ENCODE data around the gene SFR1. TPM values are rescaled to one million over a fixed set of nuclear protein-coding genes. Genes with fewer than 3 reads are reported as not detected.
A peak's percentile ranks its signal among the peaks of the same experiment; 100 is the strongest.

SFR1 gene
- total RNA-seq, 1 donor from 2014 or later = 13.8 TPM

DNA sequence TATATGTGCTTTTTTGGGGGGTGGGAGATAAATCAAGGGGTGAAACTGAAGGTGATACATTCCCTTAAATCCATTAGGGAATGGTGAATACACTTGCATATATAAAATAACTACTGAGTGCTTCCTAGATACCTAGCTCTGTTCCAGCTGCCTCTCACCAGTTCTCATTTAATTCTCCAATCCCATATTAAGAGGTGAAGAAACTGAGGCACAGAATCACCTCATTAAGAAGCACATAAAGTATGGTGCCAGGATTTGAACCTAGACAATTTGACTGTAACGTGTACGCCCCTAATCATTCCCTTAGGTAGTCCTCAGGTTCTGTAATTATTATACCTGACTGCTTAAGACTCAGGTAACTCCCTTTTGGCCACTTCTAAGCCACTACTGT, 1.5 kb upstream of the SFR1 start:
- H3K9me3 Mint-ChIP-seq = no peaks in the 10 kb centered on the region
- H3K27ac Mint-ChIP-seq = peak overlapping the region; percentile 100
- H3K27me3 Mint-ChIP-seq = peaks cover 12% of the 10 kb centered on the region
- peaks cover 34% of the 10 kb centered on the region for H3K4me1 Mint-ChIP-seq
- H3K36me3 Mint-ChIP-seq (ENCODE audit: low read depth) = peaks cover 7% of the 10 kb centered on the region
- no peak for DNase-seq
- H3K4me3 Mint-ChIP-seq = peak overlapping the region; percentile 93
- intact Hi-C loops (cut with micrococcal nuclease) = loop anchor here (2.0 to 10.0 kb wide), 4 partner anchors 38 to 426 kb away; partner anchors contain the start of genes CFAP58 and ITPRIP

DNA sequence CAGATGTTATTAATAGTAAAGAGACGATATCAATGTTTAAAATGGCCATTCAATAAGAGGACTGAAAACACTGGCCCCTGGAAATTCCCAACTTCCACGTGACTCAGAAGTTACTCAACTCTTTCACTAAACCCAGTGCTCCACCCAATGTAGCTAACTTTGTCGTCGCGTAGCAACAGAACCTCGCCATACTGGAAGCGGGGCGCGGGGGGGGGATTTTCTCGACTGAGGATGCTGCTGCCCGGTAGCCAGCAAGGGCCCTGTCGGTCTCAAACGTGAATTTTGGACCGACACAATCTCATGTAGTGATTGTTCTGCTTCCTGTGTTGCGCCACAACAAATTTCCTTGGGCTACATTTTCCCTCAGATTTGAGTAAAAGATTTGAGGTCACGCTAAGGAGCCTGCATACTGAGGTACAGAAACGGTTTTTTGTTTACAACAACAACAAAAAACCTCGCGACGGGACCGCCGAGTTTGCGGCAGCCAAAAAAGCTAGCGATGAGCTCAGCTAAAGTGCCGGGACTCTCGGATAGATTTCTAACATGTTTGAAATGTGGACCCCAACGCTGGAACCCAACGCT, 977 bp upstream of the SFR1 start:
- intact Hi-C loops (cut with micrococcal nuclease) = loop anchor here (1.0 to 10.0 kb wide), 8 partner anchors 39 to 426 kb away; partner anchors contain the start of genes CFAP43, CFAP58, GSTO2 and ITPRIP
- Mint-ChIP-seq H3K36me3 (ENCODE audit: low read depth) (peaks cover 9% of the 10 kb centered on the region), H3K27me3 (peaks cover 12% of the 10 kb centered on the region)

DNA sequence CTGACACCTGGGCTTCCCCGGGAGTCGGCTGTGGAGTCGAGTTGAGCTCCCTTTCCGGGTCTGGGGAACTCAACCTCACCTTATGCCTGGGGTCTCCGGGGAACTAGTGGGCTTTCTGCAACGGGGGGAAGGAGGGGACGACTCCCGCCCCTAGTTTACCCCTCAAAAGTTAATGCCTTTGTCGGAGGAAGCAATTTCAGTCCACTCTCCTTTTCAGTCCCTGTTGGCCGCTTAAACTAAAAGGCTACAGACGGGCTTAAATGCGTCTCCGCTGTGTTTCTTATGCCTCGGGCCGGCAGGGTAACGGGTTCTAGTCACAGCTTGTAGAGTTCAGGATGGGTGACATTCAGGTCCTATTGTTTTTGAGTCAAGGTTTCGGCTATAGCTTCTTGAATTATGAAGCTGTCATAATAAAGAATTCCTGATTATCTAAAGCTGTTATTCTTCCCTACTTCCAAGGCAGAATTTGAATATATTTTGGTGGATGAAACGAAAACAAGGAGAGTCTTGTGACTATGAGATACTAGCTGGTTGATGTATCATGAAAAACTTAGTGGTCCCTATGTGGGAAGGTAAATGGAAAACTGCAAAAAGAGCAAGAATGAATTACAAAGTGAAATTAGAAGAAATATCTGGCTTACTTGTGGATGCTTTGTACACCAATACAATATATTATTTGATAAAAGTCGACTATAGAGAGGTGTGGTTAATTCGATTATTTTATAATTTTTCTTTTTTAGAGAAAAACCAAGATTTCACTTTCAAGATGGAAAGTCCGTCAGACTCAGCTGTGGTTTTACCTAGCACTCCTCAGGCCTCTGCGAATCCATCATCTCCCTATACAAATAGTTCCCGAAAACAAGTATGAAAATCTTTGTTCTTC, 495 bp downstream of the SFR1 start:
- peak overlapping the region; percentile 100 for H3K27ac Mint-ChIP-seq
- DNase-seq = no peak
- peak overlapping the region; percentile 93 for H3K4me3 Mint-ChIP-seq
- H3K9me3 Mint-ChIP-seq = no peaks in the 10 kb centered on the region
- H3K36me3 Mint-ChIP-seq (ENCODE audit: low read depth) = peaks cover 16% of the 10 kb centered on the region
- peaks cover 5% of the 10 kb centered on the region for H3K27me3 Mint-ChIP-seq
- H3K4me1 Mint-ChIP-seq = peaks cover 37% of the 10 kb centered on the region
- intact Hi-C loops (cut with micrococcal nuclease) = loop anchor here (1.0 to 10.0 kb wide), 5 partner anchors 40 to 428 kb away; partner anchors contain the start of gene ITPRIP

More for the DNA sequence above, 977 bp upstream of the SFR1 start:
- Mint-ChIP-seq H3K4me3 (peak overlapping the region; percentile 93), H3K4me1 (peaks cover 34% of the 10 kb centered on the region), H3K27ac (peak overlapping the region; percentile 100), H3K9me3 (no peaks in the 10 kb centered on the region)
- peak; percentile 96 for DNase-seq

DNA sequence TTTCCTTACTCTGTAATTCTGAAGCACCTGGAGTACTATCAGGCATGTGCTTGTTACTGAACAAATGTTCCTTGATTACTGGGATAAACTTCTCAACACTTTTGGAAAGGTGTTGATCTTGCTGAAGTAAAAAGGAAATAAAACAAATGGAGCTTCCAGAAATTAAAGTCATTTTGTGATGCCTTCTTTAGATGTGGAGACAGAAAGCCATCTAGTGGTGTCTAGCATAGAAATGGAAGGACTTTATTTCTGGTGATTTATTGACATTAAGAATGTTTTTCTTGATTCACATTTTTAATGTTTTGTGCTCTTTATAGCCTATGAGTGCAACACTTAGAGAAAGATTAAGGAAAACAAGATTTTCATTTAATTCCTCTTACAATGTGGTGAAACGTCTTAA, 1.4 kb downstream of the SFR1 start:
- Mint-ChIP-seq H3K27ac (peak overlapping the region; percentile 62), H3K9me3 (no peaks in the 10 kb centered on the region), H3K4me3 (peak overlapping the region; percentile 93), H3K36me3 (ENCODE audit: low read depth) (peaks cover 16% of the 10 kb centered on the region), H3K27me3 (no peaks in the 10 kb centered on the region), H3K4me1 (peaks cover 36% of the 10 kb centered on the region)
- DNase-seq = no peak
- intact Hi-C loops (cut with micrococcal nuclease) = loop anchor here (1.0 to 10.0 kb wide), 4 partner anchors 41 to 429 kb away; partner anchors contain the start of gene ITPRIP

DNA sequence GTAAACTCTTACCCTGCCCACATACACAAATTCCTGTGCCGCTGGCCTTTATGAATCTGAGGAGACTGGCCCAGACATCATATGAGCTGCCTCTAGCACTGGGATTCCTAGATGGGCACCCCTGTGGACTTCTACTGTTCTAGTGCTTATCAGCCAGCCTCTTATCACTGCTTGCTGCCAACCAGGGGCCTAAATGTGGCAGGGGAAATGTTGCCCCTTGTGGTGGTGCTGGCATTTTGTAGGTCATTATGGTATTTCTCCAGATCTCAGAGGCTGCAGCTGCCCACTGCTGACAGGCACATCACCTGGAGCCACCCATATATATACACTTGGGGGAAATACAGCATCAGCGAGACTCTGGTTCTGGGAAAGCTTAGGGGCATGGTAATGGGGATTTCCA, 5.4 kb downstream of the SFR1 start:
- Mint-ChIP-seq H3K9me3 (no peaks in the 10 kb centered on the region), H3K36me3 (ENCODE audit: low read depth) (peaks cover 16% of the 10 kb centered on the region), H3K27me3 (peaks cover 4% of the 10 kb centered on the region), H3K4me1 (peaks cover 20% of the 10 kb centered on the region), H3K4me3 (no peak overlapping the region), H3K27ac (no peak overlapping the region)
- DNase-seq = no peak
- intact Hi-C loops (cut with micrococcal nuclease) = loop anchor here (10.0 kb wide), 1 partner anchor 433 kb away; no protein-coding TSS in a partner anchor

DNA sequence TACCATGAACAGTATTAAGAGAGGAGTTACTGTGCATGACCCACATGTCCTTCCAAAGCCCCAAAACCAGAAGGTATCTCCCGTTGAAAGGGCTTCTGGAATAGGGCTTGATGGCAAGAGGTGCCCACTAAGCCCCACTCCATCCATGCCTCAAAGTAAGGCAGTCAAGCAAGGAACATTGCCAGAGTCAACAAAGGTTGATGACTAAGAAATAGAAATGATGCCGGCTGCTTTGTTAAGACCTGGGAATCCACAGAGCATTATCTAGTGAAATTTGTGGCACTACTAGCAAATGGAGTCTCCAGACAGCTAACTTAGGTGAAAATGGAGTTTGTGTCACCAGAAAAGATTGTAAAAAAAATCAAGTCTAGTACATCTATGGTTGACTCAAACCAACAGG, 6.2 kb downstream of the SFR1 start:
- intact Hi-C loops (cut with micrococcal nuclease) = loop anchor here (10.0 kb wide), 1 partner anchor 433 kb away; no protein-coding TSS in a partner anchor
- Mint-ChIP-seq H3K4me3 (no peak overlapping the region), H3K36me3 (ENCODE audit: low read depth) (peaks cover 16% of the 10 kb centered on the region)

DNA sequence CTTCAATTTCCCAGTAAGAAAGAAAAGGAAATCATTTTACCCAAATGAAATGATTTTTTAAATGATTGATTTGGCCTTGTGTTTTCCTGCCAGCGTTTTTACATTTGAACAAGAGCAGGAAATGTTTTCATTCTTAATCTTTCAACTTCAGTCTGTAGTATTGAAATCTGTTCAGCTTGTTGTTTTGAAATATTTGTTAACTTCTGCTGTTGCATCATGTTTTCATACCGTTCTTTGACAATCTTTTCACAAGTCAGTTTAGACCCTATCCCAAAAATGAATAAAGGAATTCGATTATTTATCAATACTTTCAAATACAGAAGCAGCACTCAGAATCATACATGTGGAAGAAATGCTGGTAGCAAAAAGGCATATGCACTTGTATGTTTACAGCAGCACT, 8.1 kb downstream of the SFR1 start:
- intact Hi-C loops (cut with micrococcal nuclease) = no loop called here
- Mint-ChIP-seq H3K27ac (no peak overlapping the region), H3K27me3 (peaks cover 25% of the 10 kb centered on the region), H3K9me3 (no peaks in the 10 kb centered on the region), H3K36me3 (ENCODE audit: low read depth) (peaks cover 14% of the 10 kb centered on the region), H3K4me1 (peaks cover 11% of the 10 kb centered on the region), H3K4me3 (no peak overlapping the region)
- DNase-seq = no peak

More for the DNA sequence above, 6.2 kb downstream of the SFR1 start:
- Mint-ChIP-seq H3K4me1 (peaks cover 16% of the 10 kb centered on the region), H3K27me3 (peaks cover 11% of the 10 kb centered on the region), H3K27ac (no peak overlapping the region), H3K9me3 (no peaks in the 10 kb centered on the region)
- no peak for DNase-seq

DNA sequence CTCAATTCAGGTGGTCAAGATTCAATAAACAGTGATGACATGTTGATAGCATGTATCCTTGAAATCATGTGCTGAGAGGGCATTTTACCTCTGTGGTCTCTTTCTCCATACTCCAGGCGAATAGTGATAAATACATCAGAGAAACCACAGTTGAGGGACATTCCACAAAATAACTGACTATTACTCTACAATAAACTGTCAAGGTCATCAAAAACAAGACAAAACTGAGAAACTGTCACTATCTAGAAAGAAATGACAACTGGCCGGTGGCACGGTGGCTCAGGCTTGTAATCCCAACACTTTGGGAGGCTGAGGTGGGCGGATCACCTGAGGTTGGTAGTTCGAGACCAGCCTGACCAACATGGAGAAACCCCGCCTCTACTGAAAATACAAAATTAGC, 16.2 kb downstream of the SFR1 start:
- intact Hi-C loops (cut with micrococcal nuclease) = no loop called here
- H3K9me3 Mint-ChIP-seq = no peaks in the 10 kb centered on the region
- no peak for DNase-seq
- peaks cover 38% of the 10 kb centered on the region for H3K27me3 Mint-ChIP-seq
- H3K4me3 Mint-ChIP-seq = no peak overlapping the region
- no peaks in the 10 kb centered on the region for H3K4me1 Mint-ChIP-seq
- H3K36me3 Mint-ChIP-seq (ENCODE audit: low read depth) = no peaks in the 10 kb centered on the region
- H3K27ac Mint-ChIP-seq = no peak overlapping the region

DNA sequence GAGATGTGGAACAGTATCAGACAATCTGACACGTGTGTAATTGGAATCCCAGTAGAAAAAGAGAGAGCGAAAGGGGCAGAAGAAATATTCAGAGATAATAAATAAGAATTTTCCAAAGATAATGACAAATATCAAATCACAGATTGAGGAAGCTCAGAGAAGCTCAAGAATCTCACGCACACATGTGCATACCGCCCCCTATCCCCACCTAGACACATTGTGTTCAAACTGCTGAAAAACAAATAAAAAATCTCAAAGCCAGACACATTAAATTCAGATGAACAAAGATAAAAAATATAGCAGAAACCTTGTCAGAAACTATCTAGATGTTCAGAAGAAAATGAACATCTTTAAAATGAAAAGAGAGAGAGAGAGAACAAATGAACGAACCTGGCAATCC, 17.2 kb downstream of the SFR1 start:
- Mint-ChIP-seq H3K4me3 (no peak overlapping the region), H3K4me1 (no peaks in the 10 kb centered on the region), H3K36me3 (ENCODE audit: low read depth) (no peaks in the 10 kb centered on the region), H3K9me3 (no peaks in the 10 kb centered on the region), H3K27ac (no peak overlapping the region), H3K27me3 (peaks cover 36% of the 10 kb centered on the region)
- intact Hi-C loops (cut with micrococcal nuclease) = no loop called here
- DNase-seq = no peak

DNA sequence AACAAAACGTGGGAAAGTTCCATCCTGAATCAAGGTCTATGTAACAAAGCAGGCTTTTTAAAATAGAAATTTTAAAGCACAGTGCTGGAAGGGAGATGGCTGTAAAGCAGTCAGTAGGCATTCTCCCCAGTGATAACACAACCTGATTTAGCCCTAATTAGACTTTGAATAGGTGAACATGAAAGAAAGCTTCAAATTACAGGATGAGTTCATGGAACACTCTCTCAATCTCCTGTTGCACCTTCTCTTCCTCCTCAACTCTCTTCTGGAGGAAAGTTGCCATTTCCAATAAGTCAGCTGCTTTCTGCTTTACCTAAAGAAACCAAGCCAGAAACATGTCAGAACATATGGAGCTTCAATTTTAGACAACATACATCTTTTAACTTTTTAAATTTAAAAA, 20.1 kb downstream of the SFR1 start:
- no peaks in the 10 kb centered on the region for H3K9me3 Mint-ChIP-seq

DNA sequence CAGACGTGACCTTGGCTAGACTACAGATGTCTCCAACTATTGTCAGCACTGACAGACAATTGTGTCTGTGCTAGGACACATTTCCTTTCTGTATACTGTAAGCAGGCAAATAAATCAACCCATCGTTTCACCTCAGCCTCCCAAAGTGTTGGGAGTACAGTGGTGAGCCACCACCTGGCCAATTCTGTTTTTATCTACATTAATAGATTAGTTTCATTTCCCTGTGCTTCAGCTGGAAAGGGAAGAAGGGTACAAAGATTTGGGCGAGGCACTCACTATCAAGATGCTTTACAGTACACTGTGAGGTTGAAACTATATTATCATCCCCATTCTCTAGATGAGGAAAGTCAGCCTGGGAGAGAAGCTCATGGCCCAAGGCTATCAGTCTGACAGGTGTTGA, 21.9 kb downstream of the SFR1 start:
- no peak for DNase-seq
- H3K4me3 Mint-ChIP-seq = no peak overlapping the region
- H3K9me3 Mint-ChIP-seq = no peaks in the 10 kb centered on the region
- H3K4me1 Mint-ChIP-seq = no peaks in the 10 kb centered on the region
- H3K27me3 Mint-ChIP-seq = peaks cover 50% of the 10 kb centered on the region
- no peak overlapping the region for H3K27ac Mint-ChIP-seq
- H3K36me3 Mint-ChIP-seq (ENCODE audit: low read depth) = no peaks in the 10 kb centered on the region
- intact Hi-C loops (cut with micrococcal nuclease) = no loop called here

More for the DNA sequence above, 20.1 kb downstream of the SFR1 start:
- no peak overlapping the region for H3K27ac Mint-ChIP-seq
- peaks cover 48% of the 10 kb centered on the region for H3K27me3 Mint-ChIP-seq
- DNase-seq = no peak
- no peaks in the 10 kb centered on the region for H3K4me1 Mint-ChIP-seq
- no peak overlapping the region for H3K4me3 Mint-ChIP-seq
- intact Hi-C loops (cut with micrococcal nuclease) = no loop called here
- H3K36me3 Mint-ChIP-seq (ENCODE audit: low read depth) = no peaks in the 10 kb centered on the region

DNA sequence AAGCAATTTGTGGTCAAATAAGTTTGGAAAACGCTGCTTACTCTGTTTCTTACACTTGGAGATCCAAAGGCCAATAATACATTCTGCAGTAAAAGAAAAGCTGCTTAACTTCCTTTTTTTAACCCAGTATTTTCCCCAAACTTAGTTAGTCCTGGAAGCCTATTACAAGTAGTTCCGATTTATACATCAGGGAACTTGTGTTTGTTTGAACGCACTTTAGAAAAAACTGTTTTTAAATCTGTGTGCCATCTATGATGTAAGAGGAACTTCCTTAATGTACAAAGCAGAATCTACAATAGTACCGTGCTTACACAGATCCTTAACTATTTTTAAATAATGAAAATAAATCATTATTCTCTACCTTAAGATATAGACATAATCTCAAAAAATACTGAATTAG, 23.0 kb downstream of the SFR1 start:
- Mint-ChIP-seq H3K27me3 (peaks cover 46% of the 10 kb centered on the region), H3K27ac (no peak overlapping the region), H3K9me3 (peaks cover 3% of the 10 kb centered on the region), H3K4me1 (no peaks in the 10 kb centered on the region), H3K36me3 (ENCODE audit: low read depth) (no peaks in the 10 kb centered on the region), H3K4me3 (no peak overlapping the region)
- intact Hi-C loops (cut with micrococcal nuclease) = no loop called here
- no peak for DNase-seq

DNA sequence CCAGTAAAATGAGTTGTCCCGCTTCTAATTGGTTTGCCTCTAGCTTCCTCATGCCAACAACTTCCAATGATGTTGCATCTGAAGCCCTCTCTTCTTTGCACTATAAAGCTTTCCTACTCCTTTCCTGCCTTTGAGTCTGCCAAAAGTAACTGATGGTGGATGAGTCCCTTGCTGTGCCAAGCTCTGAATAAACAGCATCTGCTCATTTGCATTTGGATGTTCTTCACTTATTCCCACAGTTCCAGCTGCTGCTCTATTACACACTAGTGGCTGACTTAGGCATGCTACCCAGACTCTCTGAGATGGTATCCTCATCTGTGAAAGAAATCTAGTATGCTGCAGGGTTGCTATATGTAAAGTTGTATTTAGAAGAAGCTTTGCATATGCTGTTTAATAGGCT, 24.9 kb downstream of the SFR1 start:
- no peak overlapping the region for H3K27ac Mint-ChIP-seq
- peaks cover 12% of the 10 kb centered on the region for H3K9me3 Mint-ChIP-seq
- H3K4me1 Mint-ChIP-seq = no peaks in the 10 kb centered on the region
- no peak for DNase-seq
- no peaks in the 10 kb centered on the region for H3K36me3 Mint-ChIP-seq (ENCODE audit: low read depth)
- no peak overlapping the region for H3K4me3 Mint-ChIP-seq
- intact Hi-C loops (cut with micrococcal nuclease) = no loop called here
- H3K27me3 Mint-ChIP-seq = peaks cover 52% of the 10 kb centered on the region

DNA sequence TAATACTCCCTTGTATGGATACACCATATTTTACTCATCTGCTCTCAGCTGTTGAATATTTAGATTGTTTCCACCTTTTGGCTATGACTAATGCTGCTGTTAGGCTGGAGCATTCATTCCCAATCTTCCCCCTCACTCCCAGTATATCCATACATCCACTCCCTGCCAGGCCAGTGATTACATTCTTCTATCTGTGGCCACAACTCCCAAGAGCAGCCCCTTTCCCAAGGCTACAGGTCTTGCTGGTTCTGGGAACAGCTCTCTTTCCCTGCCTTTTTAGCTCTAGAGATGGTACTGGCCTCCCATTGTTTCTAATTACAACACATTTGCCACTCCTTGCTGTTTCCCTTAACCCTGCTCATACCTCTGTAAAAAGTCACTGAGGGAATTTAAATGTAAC, 28.2 kb downstream of the SFR1 start:
- no peak overlapping the region for H3K27ac Mint-ChIP-seq
- no peaks in the 10 kb centered on the region for H3K36me3 Mint-ChIP-seq (ENCODE audit: low read depth)

More for the DNA sequence above, 28.2 kb downstream of the SFR1 start:
- H3K4me1 Mint-ChIP-seq = no peaks in the 10 kb centered on the region
- no peak for DNase-seq
- H3K27me3 Mint-ChIP-seq = peaks cover 44% of the 10 kb centered on the region
- no peak overlapping the region for H3K4me3 Mint-ChIP-seq
- intact Hi-C loops (cut with micrococcal nuclease) = no loop called here
- peaks cover 17% of the 10 kb centered on the region for H3K9me3 Mint-ChIP-seq

All from activated CD4-positive, alpha-beta T cell treated with anti-CD3 and anti-CD28 coated beads, Interleukin-2, amount 10 ng/mL, durations not matched to agents 24 days and 14 days (primary cell).